HL-60/S4 (cell line): ENCODE measurements around the gene ZNF618.

Experiments
- in situ Hi-C: fragments of 300-500 bp; cut with MboI; formaldehyde crosslinking; loops from 2 replicates; pipeline ENCODE4 v1.14.3; 2022; ENCODE audit warnings: low sequenced_read_pairs

Gene ZNF618

DNA sequence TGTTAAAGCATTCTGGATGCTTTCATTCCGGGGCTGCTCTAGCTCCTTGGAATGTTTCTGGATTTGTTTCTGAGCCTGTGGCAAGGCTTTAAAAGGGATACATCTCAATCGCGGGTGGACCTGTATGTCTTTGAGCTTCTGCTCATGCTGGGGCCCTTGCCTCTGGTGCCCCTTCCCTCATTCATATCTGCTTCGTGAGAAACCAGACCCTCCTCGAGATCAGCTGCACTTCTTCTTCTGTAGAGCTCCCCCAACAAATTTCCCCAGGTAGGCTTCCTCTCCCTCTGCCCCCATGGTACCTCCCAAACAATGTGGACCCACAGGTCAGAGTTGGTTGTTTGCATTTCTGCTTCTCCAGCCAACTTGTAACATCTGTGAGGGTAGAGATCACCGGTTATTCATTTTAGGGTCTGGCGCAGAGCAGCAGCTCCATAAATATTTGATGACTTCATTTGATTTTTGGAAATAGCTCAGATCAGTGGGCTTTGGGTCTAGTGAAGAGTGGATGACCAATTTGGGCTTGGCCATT lies 6.6 kb downstream of the ZNF618 start:
- in situ Hi-C loops: no loop called here

DNA sequence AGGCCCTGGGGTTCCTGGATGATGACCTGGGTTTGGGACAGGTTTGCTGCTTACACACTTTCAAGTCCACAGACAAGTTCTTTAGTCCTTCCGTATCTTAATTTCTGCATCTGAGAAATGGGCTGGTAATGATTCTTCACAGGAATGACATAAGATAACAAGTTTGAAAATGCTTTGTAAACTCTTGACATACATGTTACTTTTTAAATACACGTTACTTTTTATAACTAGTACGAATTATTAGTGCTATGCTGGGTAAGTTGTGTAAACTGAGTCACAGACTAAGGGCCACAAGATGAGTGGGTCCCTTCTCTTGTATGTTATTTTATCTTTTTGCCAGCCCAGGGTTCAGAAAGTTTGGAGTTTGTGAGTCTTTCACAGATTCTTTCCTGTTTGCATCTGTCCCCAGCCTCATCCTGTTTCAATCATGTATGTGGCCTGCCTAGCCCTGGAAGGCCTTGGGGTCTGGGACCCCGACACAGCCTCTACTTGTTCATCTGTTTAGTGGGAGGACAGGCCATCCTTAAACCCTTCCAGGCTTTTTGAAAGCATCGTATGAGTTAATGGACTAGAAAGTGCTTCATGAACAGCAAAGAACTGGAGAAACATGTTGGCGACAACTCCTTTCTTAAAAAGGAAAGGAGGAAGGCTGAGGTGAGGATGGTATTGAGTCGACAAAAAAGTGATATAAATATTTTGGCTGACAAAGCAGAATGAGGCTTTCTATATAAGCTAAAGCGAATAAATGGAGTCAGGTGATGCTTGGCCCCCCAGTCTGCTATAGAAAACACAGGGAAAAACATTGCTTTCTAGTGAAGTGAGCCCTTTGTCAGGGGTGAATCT lies 9.3 kb downstream of the ZNF618 start:
- in situ Hi-C loops: no loop called here

DNA sequence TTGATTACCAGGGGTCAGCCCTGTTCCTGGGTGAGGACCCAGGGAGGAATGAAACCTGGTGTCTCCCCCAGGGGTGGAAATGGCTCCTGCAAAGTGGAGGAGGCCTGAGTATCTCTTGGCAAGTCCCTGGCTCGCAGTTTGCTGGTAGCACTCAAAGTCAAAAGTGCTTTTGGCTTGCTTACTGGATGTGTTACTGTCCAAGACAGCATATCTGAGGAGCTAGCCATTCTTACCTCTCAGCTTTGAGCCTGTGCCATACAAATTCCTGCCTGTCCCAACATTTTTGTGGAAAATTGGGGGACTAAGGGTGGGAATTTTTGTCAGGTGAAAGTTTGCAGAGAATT lies 9.9 kb downstream of the ZNF618 start:
- in situ Hi-C loops: no loop called here

DNA sequence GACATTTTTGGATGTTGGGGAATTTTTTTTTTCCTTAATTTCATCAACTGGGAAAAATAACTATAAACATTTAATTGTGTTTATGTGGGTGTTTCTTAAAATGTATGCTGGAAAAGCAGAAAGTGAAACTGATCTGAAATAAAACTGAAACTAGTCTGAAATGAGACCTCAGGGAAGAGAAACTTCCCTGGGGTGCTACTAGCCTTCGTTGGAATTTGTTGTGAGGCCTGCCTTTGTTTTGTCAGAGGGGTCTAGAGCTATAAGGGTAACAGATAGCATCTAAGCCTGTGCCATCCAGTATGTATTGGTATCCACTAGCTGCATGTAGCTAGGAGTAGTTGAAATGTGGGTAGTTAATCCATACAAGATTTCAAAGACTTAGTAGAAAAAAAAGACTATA lies 10.4 kb downstream of the ZNF618 start:
- in situ Hi-C loops: no loop called here

DNA sequence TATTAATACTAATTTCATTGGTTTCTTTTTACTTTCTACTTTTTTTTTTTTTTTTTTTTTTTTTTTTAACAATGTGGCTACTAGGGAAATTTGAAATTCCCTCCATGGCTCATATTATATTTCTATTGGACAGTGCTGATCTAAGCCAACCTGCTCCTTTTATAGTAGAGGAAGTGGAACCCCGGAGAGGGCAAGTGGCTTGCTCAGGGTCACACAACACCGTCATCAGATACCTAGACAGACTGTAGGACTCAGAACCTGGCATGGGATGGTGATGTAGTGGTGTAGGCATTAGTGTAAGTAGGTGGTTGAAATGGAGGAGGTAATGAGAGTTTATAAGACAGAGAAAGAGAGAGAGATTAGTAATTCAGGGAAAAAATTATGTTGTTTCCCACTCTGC lies 10.8 kb downstream of the ZNF618 start:
- in situ Hi-C loops: no loop called here

DNA sequence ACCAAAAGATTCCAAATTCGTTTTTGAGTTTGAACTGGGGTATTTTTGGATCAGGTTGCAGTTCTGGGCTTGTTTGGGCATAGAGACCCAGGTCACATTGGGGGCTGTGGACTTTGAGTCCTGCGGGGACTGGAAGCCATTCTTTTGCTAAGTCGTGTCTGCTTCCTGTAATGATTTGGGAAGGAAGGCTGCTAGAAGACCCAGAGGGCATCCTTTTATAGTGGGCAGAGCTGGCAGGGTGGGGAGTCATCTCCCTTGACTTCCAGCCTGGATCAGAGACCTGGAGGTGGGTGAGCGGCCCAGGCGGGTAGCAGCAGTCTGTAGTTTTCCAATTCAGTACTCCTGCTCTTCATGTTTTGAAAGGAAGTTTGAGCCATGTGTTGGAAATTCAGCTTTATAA lies 11.3 kb downstream of the ZNF618 start:
- in situ Hi-C loops: no loop called here

DNA sequence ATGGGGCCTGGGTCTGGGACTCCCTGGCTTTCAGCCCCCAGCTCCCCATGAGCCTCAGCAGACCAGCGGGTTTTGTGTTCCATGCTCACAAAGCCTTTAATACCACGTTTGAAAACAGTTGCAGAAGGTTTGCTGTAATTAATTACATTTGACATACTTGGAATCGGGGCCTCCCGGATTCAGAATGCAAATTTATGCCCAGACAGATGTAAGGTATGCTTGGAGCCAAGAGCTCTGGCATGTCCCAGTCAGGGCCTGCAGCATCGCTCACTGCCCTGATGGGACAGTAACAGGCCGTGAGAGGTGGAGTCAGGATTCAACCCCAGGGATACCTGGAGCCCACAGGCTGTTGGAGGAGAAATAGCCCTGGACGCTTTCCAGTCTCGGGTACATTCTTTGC lies 12.2 kb downstream of the ZNF618 start:
- in situ Hi-C loops: no loop called here

DNA sequence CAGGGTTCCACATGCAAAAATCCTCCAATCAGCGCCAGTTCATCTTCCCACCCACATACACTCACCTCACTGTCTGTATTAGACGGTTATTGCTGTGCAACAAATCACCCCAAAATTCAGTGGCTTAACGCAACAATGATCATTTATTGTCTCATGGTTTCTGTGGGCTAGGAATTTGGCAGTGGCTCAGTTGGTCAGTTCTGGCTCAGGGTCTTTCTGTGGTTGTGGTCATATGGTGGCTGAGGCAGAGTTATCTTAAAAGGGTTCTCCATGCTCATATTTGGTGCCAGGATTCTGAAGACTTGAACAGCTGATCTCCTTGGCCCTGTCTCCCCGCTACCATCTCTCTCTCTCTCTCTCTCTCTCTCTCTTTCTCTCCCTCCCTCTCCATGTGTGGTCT lies 12.9 kb downstream of the ZNF618 start:
- in situ Hi-C loops: no loop called here

DNA sequence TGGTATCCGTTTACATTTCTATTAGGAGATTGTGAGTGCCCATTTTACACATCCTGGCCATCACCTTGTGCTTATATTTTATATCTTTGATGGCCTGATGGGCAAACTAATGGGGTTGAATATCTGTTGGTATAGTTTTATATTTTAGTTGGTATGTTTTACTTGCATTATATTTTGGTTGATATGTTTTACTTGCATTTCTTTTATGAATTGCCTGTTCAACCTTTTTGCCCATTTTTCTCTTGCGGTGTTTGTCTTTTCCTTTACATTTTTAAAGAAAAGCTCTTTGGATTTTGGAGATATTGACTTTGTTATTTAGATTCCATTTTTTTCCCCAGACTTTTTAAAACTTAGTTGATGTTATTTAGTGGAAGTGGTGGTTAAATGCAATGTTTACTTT lies 14.6 kb downstream of the ZNF618 start:
- in situ Hi-C loops: no loop called here

DNA sequence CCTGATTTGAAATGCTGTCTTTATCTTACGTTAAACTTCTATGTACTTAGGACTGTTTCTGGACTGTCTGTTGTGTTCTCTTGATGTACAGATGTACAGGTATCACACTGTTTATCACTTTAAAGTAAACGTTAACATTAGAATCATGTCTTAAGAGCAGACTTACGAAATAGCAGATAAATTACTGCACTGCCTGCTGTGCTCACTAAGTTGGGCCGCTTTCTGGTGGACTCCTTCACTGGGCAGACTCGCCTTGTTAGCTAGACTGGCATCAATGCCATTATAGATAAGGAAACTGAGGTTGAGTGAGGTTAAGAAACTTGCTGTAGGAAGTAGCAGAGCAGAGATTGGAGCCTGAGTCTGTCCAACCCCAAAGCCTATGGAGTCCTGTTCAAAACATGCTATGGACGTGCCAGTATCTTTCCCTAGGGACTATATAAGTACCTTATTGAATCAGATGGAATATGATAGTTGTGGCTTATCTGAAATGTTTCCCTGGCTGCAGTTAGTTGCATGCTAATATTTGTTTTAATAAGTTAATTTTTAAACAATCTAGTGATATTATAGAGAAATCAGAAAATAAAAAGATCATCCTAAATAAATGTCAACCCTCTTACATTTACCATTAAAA lies 16.9 kb downstream of the ZNF618 start:
- in situ Hi-C loops: no loop called here

DNA sequence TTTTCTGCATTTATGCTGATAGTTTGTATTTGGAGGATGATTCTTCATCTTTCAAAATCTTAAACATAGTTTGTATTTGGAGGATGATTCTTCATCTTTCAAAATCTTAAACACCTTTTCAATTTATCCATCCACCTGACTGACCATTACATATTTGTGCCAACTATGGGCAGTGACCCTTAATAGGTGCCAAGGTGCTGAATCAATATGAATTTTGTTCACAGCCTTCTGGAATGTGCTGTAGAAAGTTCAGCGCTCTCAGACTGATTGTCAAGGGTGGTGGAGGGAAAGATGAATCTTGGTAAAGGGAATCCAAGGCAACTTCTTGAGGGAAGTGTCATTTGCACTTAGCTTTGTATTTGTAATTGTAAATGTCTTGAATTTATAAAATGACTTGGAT lies 18.1 kb downstream of the ZNF618 start:
- in situ Hi-C loops: no loop called here

DNA sequence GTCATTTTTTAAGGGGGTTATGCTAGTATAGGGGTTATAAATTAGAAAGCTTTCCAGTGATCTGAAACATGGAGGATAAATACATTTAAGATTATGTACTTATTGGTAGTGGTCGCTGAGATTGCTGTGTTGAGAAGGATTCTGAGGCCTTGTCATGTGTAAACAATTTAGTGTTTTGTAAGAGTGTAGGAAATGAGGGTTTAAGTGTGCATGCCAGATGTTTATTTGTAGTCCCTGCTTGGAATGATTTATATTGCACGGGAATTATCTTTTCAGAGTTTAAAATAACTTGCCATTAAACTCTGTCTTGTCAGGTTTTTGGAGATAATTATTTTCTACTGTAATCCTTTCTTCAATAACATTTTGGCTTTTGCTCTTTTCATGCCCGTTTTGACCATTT lies 19.4 kb downstream of the ZNF618 start:
- in situ Hi-C loops: no loop called here

DNA sequence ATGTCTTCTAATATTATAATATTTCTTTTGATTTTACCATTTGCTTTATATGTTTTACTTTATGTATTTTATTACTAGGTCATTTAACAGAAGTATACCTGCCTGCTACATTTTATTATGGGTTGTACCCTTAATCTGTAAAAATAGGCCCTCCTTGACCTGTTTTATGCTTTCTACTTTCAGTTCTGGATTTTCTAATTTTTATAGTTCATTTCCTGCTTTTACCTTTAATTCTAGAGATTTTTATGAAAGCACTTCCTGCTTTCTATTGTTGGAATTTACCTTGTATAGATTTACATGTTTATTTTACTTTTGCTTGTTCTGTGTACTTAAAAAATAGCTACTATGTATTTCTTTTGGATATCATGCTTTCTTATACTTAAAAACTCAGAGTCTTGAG lies 20.6 kb downstream of the ZNF618 start:
- in situ Hi-C loops: no loop called here

DNA sequence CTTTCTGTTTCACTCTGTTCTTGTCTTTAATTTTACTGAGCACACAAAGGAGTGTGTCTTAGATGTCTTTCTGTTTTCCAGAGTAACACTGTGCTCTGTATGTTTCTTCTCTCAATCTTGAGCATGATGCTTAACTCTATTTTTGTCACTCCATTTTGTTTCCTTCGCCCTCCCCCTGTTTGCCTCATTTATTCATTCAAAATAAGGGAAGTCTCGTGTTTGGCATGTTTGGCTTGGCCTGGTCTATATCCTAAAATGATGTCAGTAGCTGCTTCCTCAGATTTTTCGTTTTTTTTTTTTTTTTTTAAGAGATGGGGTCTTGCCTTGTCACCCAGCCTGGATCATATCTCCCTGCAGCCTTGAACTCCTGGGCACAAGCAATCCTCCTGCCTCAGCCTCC lies 22.0 kb downstream of the ZNF618 start:
- in situ Hi-C loops: no loop called here

DNA sequence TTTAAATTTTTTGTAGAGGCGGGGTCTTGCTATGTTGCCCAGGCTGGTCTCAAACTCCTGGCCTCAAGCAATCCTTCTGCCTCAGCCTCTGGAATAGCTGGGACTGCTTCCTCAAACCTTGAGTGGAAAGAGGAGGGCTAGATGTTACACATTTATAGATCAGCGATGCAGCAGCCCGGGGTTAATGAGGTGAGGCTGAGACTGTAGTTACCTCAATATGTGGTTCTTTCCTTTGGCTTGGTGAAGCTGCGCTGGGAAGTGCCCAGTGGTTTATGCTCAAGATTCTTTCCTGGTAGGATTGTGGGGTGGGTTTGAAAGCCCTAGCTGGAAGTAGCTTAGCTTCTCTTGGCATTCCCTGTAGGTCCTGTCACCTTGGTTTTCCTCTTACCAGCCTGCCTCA lies 22.5 kb downstream of the ZNF618 start:
- in situ Hi-C loops: no loop called here

DNA sequence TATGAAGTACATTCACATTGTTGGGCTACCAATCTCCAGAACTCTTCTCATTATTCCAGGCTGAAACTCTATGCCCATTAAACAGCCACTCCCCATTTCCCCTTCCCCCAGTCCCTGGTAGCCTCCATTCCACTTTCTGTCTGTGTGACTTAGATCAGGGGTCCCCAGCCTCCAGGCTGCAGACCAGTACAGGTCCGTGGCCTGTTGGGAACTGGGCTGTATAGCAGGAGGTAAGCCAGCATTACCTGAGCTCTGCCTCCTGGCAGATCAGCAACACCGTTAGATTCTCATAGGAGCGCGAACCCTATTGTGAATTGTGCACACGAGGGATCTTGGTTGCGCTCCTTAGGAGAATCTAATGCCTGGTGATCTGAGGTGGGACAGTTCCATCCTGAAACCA lies 23.1 kb downstream of the ZNF618 start:
- in situ Hi-C loops: no loop called here

DNA sequence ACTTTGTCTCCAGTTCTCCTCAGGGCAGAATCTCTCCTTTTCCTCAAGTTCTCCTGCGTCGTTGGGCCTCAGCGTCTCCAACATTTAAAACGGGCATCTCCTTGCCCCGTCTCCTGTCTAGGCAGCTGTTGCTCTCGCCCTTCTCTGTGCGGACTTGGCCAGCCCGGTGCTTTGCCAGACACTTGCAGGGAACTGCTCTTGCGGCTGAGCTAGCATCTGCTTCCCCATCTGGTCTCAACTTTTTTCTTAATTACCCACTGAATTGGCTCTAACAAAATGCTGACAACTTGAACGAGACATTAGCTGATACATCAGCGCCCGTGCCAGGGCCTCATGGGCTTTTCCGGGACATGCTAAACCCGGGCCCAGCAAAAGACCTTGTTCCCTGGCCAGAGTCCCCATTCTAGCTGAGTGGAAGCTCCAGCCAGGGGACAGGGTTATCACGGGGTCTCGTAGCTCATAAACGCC lies 25.1 kb downstream of the ZNF618 start:
- in situ Hi-C loops: no loop called here

DNA sequence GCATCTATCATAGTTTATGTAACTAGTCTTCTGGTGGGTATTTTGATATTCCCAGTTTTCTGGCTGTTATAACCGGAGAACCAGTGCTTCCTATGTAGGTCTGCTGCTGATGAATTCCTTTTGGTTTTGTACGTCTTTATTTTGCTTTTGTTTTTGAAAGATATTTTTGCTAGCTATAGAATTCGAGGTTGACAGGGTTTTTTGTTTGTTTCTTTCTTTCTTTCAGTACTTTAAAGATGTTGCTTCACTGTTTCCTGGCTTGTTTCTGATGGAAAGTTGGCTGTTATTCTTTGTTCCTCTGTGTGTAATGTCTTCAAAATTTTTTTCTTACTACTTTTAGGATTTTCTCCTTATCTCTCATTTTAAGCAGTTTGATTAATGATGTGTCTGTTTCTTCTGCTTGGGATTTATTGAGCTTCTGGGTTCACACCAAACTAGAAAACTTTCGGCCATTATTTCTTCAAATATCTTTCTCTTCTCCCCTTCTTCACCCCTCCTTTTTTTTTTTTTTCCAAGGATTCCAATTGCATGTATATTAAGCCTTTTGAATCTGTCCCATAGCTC lies 27.5 kb downstream of the ZNF618 start:
- in situ Hi-C loops: no loop called here

DNA sequence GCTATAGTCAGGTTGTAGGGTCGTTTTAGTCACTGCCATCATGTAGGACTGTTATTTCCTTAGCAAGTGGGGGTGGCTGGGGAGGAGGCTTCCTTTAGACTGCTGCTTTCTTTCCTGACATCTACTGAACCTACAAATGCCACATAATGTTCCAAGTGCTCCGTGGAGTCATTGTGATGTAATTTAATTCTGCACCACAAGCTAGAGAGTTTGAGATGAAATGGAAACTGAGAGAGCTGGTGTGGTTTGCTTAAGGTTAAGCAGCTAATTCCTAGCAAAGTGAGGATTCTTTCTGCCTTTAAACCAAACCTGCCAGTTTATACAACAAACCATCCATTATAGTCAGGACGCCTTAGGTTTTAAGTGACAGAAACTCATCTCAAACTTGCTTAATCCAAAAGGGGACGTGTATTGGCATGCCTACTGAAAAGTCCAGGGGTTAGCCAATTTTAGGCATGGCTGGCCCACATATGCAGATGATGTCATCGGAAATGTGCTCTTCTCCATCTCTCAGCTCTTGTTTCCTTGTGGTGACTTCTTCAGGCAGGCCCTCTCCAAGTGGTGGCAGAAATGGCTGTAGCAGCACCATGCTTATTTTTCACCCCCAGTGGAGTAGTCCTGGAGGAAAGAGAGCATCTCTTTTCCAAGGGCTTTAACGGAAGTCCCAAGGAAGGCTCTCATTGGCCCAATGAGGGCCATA lies 30.5 kb downstream of the ZNF618 start:
- in situ Hi-C loops: no loop called here

DNA sequence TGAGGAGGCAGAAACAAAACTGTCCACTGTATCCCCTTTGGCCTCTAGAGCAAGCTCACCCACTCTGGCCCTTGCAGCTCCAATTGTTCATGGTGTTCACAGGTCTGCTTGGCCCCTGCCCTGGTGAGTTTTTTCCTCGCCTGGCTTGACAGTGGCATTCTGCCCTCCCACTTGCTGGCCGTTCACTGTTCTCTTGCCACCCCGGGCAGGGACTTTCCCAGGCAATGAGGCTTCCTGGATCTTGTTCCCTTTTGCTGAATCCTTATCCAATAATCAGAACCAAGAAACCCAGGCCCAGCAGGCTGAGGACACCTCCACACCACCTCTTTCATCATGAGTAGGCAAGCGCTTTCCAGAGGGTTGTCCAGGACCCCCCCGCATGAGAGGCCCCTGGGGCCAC lies 31.2 kb downstream of the ZNF618 start:
- in situ Hi-C loops: no loop called here

DNA sequence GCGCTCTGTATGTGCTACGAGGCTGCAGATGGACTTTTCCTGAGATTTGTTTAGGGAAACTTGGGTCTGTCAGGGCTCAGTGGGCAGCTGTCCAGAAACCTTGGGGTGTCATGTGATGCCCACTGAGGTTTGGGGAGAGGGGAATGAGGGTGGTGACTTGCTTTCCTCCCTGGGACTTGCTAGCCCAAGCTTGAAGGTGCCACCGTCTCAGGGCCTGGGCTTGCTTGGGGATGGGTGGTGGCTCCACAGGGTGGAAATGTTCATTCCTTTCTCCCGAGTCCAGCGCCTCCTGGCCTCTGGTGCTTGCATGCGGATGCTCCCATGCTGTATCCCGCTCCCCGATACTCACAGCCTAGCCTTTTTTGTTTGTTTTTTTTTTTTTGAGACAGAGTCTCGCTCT lies 33.3 kb downstream of the ZNF618 start:
- in situ Hi-C loops: no loop called here
